HTERT RPE-1 (cell line): ENCODE results near the gene PLEKHA4.
"Not testable (repeated sequence)": the region's sequence is repeated elsewhere in the genome, so short reads cannot be mapped to it uniquely, and the experiment has no call there.

Experiments
- in situ Hi-C: fragments of 300-500 bp; cut with MboI; formaldehyde crosslinking; loops from 4 replicates; pipeline ENCODE4 v1.14.3; 2020; ENCODE audit warnings: low sequenced_read_pairs

The PLEKHA4 gene

DNA sequence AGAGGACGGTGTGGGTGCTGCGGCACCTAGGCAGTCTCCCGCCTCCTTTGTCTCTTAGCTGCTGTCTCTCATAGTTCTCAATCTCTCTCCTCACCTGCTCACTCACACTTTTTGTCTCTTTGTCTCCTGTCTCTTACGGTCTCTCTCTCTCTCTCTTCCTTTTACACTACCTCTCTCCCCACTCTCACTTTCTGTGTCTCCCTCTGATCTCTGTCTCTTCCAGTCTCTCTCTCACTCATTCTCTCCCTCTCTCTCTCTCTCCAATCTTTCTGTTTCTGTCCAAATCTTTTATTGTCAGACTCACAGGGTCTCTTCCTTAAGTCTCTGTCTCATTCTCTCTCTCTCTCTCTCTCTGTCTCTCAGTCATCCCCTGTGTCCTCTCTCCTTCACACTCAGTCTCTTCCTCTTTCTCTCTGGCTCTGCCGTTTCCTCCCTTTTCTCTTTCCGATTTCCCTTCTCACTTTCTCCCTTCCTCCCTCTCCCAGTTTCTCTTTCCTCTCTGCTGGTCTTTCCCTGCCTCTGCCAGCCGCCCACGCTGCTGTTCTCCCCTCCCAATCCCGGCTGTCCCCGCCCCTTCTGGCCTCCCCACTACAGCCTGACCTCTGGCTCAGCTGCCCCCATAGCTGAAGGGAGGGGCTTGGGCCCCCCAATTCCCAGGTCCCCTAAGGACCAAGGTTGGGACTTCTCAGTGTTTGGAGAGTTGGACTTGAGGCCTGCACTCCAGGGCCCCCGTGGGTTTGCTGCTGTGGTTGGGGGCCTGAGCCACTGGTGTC, at the start of gene PLEKHA4:
Gene PLEKHA4 (minus strand): TSS at position 504 of the 773 bp plus-strand sequence. CDS start 997 bp downstream, outside the sequence.
- in situ Hi-C loops = no loop called here

GRCh38 chr19:48918071-48918470, 49.7 kb upstream of the PLEKHA4 start:
- in situ Hi-C loops = no loop called here

GRCh38 chr19:48915757-48916156, 47.3 kb upstream of the PLEKHA4 start:
- in situ Hi-C loops = no loop called here

DNA sequence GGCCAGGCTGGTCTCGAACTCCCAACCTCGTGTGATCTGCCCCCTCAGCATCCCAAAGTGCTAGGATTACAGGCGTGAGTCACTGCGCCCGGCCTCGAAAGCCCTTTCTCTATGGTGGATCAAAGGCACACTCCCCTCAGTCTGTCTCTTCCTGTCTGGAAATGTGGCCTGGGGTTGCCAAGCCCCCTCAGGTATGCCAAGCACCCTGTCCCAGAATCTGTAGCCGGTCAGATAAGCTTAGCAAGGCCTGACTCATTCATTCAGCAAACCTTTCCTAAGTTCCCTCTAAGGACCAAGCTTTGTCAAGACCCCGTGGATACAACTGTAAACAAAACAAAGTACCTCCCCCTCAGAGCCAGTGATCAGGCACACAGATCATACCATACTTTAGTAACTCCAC, 45.8 kb upstream of the PLEKHA4 start:
- in situ Hi-C loops = no loop called here

DNA sequence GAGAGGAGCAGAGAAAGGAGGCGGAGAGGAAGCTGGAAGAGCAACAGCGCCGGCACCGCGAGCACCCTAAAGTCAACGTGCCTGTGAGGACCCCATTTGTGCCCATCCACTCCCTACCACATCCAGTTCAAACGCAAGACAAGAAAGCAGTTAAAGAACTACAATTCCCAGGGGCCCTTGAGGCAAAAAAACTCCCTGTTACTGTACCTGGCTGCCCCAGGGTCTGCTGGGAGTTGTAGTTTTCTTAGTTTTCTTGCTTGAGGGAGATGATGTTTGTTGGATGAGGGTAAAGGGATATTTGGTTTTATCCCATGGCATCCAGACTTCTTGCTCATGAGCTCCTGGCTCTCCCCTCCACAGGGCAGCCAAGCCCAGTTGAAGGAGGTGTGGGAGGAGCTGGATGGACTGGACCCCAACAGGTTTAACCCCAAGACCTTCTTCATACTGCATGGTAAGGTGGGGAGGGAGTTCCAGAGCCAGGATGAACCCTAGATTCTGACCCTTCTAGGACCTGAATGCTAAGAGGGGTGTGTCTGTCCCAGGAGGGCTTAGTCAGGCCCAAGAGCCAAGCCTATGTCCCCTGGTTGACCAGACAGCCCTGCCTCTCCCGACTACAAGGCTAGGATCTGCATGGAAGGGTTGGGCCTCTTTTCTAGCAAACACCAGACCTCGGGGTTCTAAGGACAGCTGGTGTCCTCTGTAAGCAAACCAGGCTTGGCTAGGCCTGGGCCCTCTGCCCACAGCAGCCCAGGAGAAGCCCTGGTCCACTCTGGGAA, 44.9 kb upstream of the PLEKHA4 start:
- in situ Hi-C loops = no loop called here

GRCh38 chr19:48910803-48911202, 42.4 kb upstream of the PLEKHA4 start:
- in situ Hi-C loops = no loop called here

GRCh38 chr19:48909424-48910077, 41.1 kb upstream of the PLEKHA4 start:
- in situ Hi-C loops = not testable (repeated sequence)

DNA sequence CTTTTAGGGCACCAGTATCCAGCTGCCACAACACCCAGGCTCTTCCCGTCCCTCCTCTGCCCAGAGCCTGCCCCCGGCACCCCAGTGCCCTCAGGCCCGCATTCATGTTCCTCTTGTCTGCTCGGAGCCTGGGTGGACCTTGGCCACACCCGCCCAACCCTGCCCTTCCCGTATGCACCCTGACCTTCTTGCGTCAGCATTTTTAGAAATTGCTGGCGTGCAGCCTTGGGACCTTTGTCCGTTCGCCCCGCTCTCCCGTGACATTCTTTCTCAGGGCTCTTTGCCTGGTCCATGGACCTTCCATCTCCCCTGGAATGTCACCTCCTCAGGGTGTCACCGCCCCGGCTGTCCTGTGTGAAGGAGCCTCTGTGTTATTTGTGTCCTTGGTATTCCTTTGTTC, 39.3 kb upstream of the PLEKHA4 start:
- in situ Hi-C loops = no loop called here

DNA sequence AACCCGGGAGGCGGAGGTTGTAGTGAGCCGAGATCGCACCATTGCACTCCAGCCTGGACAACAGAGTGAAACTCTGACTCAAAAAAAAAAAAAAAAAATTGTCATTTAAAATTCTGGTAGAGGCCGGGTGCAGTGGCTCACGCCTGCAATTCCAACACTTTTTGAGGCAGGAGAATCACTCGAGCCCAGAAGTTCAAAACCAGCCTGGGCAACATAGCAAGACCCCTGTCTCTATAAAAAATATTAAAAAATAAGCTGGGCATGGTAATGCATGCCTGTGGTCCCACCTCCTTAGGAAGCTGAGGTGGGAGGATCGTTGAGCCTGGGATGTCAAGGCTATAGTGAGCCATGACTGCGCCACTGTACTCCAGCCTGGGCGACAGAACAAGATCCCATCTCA, 37.9 kb upstream of the PLEKHA4 start:
- in situ Hi-C loops = no loop called here

DNA sequence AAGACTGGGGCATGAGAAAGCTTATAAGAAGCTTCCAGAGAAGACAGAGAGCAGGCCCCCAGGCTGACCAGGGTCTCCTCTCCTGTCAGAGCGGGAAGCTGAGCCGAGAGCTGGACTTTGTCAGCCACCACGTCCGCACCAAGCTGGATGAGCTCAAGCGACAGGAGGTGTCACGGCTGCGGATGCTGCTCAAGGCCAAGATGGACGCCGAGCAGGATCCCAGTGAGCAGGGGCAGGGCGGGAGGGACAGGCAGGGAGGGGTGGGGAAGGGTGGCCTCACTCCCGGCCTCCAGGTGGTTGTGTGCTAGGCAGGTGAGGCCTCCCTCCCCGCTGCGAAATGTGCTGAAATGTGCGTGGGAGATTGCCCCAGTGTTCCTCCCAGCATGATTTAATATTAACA, 37.2 kb upstream of the PLEKHA4 start:
- in situ Hi-C loops = no loop called here

GRCh38 chr19:48903788-48904187, 35.4 kb upstream of the PLEKHA4 start:
- in situ Hi-C loops = not testable (repeated sequence)

GRCh38 chr19:48902291-48902690, 33.9 kb upstream of the PLEKHA4 start:
- in situ Hi-C loops = not testable (repeated sequence)

DNA sequence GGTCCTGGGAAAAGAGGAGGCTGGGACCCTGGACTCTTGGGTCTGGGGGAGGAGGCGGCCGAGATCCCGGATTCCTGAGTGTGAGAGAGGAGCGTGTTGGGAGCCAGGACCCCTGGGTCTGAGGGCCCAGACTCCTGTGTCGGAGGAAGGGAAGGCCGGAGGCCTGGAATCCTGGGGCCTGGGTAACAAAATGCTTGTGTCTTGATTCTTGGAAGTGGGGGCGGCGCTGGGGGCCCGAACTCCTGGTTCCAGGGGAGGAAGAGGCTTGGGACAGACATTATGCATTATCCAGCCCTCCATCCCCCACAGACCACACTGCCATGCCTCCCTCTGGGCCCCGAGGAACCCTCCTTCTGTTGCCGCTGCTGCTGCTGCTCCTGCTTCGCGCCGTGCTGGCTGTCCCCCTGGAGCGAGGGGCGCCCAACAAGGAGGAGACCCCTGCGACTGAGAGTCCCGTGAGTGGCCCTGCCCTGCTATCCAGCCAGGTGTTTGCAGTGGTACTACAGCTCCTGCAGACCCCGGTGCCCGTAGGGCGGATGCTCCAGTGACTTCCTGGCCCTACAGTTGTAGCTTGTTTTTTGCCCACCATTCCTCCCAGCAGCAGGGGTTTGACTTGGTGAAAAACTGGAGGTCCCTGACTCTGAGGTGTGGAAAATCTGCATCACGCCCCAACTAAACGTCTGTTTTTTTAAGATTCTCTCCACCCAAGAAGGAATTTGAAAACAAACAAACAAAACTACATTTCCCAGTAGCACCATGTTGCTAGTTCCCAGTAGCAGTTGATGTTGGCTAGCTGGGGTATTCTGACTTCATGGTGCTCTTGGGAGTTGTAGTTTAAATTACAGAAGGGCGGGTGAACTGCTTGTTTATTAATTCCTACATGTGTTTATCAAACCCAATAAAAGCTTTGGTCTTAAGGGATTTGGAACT, 32.3 kb upstream of the PLEKHA4 start:
- in situ Hi-C loops = no loop called here

DNA sequence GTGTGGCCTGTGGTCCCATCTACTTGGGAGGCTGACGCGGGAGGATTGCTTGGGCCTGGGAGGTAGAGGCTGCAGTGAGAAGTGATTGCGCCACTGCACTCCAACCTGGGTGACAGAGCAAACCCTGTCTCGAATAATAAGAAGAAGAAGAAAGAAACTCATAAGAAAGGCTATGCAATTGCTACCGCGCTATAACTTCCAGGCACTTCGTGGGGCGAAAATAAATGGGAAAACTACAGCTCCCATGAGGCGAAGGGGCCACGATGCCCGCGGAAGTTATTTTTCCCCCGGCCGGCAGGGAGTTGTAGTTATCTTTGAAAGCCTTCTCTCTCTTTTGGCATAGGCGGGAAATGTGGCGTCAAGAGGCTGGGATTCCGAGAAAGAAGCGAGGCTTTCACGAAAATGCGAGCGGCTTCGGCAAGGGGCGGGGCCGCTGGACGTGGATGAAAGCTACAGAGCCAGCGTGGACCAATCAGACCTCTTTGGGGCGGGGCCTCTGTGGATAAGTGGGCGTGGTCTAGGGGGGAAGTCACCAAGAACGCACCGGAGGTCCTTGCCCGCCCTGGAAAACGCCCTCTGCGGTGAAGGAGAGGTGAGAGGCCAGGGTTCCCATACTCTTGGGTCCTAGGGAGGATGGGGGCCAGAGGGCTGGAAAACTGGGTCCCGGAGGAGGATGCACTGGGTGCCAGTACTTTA, 31.5 kb upstream of the PLEKHA4 start, which contains the start of gene NUCB1:
Gene NUCB1 (plus strand): TSS at position 532 of the 696 bp plus-strand sequence. CDS start 485 bp downstream, outside the sequence.
- in situ Hi-C loops = no loop called here

GRCh38 chr19:48899386-48899749, 31.0 kb upstream of the PLEKHA4 start:
- in situ Hi-C loops = not testable (repeated sequence)

DNA sequence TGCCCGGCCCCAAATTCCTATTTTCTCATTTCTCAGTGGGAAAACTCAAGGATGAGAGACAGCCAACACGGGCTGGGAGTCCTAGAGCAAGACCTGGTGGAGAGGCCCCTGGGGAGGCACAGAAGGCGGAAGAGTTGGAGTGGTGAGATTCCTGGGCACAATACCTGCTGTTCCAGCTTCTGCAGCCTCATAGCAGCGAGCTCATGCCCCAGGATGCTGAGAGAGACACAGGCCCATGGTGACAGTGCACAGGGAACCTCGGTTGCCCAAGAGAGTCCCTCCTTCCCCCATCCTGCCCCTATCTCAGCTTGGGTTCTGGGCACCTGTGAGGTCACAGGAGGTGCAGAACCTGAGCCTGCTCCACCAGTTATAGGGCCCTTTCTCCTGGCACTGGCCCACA, 28.8 kb upstream of the PLEKHA4 start:
- in situ Hi-C loops = no loop called here

GRCh38 chr19:48896191-48896720, 27.8 kb upstream of the PLEKHA4 start:
- in situ Hi-C loops = no loop called here

DNA sequence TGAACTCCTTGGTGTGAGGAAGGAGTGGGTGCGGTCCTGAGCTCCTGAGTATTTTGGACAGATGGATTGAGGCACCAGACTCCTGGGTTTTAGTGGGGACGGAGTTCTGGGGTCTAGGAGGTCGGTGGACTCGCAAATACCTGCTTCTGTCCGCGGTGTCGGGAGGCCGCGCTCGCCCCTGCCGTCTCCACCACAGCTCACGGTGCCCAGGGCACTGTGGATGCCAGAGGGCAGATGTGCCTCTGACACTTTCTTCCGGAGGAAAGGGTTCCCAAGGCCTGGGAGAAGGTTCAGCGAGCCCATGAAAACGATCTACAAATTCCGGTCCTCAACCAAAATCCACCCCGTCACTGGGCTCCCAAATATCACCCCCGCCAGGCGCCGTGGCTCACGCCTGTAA, 26.8 kb upstream of the PLEKHA4 start:
- in situ Hi-C loops = no loop called here

DNA sequence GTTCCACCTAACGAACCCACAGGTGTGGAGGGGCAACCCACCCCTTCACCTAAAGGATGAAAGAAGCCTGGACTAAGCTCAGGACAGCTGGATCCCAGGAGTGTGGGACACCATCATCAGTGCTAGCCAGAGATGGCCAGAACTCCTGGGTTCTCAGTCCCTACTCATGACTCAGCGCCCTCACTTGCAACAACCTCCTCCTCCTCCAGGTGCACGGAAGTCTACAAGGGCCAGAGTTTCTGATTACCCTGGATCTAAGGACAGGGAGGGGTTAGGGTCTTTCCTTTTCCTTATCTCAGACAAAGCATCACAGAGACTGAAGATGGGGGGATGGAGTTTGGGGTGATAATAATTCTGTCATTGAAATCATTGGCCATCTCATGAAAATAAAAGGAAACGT, 22.1 kb upstream of the PLEKHA4 start:
- in situ Hi-C loops = no loop called here

GRCh38 chr19:48889496-48889895, 21.1 kb upstream of the PLEKHA4 start:
- in situ Hi-C loops = not testable (repeated sequence)
